NCI-H69 (cell line): Measurements from ENCODE around the gene FTO.

Experiments used
- DNase-seq: peaks from one replicate; lab custom pipeline; 2025; lab: John Stamatoyannopoulos, UW

Gene FTO

DNA sequence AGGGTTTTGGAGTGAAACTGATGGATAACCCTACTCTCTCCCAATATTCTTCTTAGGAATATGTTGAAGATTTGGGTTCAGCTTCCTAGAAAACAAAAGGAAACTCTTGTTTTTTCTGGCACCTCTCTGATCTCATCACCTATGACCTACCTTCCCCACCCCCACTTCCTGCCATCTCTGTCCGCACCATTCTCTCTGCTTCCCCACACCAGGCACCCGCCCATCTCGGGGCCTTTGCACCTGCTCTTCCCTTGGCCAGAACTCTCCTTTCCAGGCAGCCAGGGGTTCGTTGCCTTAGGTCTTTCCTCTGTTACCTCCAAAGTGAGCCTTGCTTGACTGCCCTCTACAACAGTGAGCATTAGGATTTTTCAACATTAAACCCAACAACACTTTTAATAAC lies 423.0 kb downstream of the FTO start:
- no peak for DNase-seq

GRCh38 chr16:54128629-54129234 lies 424.8 kb downstream of the FTO start:
- DNase-seq = no peak

GRCh38 chr16:54129810-54130209 lies 425.9 kb downstream of the FTO start:
- no peak for DNase-seq

DNA sequence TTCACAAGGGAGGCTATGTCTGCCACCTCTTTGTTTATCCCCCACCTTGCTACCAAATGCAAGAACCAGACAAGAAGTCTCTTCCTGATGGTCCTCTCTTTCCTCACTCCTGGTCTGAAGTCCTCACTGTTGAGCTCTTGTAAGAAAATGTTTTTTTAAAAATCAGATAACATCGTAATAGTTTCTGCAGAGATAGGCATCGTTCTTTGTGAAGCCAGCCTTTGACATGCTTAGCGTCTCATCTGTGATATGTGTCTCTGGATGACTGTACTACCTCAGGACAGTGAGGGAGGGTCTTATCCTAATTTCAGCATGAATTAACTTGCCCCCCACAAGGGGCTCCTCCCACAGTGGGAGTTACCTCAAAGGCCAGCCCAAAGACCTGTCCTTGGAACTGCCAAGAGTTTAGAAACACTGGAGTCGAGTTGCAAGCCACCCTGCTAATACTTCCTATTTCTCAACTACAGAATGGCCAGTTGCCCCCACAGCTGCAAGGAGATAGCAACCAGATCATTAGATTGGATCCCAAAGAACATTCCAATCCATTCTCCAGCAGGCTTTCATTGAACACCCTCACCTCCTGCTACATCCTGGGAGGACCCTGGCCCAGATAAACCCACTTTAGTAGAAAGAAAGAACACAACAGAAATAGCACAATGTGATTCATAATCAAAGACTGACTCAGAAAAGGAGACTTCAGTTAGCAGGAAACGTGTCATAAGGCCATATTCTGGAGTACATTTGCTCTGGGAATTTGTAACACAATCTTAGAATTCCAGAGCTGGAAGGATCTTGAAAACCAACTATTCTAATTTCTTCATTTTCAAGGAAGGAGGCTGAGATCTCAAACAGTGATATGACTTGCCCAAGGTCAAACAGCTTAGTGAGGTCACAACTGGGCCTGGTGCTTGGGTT lies 431.7 kb downstream of the FTO start:
- DNase-seq = no peak

DNA sequence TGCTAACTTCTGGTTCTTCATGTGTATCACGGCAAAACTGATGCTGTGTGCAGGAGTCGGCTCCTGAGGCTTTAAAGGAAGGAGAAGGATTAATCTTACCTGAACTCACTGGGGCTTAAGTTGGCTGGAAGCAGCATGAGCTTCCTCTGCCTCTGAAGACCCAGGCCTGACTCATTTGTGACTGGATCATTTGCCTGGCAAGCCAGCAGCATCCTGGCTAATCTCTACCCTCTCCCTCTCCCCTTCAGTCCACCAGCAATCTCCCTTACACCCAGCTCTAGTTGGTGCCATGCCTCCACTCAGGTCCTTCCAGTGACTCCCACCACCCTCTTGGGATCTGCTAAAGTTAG lies 432.3 kb downstream of the FTO start:
- DNase-seq = no peak

DNA sequence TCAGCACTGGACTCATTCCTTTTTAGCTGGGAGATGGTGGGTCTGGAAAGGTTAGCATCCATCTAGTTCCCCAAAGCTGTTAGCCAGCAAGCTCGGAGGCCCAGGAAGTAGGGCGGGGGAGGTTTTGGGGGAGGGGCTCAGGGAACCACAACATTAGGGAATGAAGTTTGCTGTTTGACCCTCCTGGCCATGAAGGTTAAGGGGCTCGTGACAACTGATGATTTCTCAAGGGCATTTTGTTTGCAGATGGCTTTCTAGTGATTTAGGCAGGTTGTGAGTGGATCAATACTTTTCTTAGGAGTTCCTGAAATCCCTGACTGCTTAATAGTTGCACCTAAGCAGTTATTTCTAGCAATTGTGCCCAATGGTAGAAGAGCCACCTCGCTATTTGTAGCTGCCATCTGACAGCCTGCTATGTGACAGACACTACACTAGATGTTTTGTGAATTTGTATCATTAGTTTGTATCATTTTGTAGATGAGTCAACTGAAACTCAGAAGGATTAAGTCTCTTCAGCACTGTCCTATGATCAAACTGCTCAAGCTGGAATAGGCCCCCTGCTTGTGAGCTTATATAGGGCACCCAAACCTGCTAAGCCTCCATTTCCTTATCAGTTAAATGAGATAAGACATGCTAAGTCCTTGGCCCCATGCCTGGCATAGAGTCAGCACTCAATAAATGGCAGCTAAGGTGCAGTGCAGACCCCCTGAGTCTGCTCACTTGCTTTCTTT lies 436.3 kb downstream of the FTO start:
- DNase-seq = no peak

DNA sequence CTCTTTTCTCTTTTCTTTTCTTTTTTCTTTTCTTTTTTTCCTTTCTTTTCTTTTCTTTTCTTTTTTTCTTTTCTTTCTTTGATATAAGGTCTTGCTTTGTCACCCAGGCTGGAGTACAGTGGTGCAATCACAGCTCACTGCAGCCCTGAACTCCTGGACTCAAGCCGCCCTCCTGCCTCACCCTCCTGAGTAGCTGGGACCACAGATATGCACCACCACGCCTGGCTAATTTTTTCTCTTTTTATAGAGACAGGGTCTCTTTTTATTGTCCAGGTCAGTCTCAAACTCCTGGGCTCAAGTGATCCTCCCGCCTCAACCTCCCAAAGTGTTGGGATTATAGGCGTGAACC lies 436.8 kb downstream of the FTO start:
- DNase-seq = no peak

DNA sequence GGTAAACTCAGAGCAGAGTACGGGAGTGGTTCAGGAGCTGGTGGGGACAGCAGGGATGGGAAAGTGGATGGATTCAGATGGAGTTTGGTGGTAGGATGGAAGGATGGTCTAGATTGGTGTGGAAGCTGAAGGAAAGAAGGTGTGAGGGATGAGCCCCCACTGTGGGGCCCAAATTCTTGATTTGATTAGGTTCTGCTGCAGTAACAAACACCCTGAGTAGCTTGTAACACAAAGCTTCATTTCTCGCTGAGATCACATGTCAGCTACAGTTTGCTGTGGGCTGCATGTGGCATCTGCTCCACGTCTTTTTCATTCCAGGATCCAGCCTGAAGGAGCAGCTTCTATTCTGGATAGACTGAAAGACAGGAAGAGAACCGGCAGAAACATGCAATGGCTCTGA lies 438.8 kb downstream of the FTO start:
- DNase-seq = no peak

- DNase-seq = no peak
Measured at GRCh38 chr16:54143410-54143809, 439.5 kb downstream of the FTO start.

GRCh38 chr16:54143934-54144571 lies 440.1 kb downstream of the FTO start:
- no peak for DNase-seq

- DNase-seq = no peak
Measured at GRCh38 chr16:54144572-54144947, 440.6 kb downstream of the FTO start.

GRCh38 chr16:54145881-54146280 lies 441.9 kb downstream of the FTO start:
- no peak for DNase-seq

DNA sequence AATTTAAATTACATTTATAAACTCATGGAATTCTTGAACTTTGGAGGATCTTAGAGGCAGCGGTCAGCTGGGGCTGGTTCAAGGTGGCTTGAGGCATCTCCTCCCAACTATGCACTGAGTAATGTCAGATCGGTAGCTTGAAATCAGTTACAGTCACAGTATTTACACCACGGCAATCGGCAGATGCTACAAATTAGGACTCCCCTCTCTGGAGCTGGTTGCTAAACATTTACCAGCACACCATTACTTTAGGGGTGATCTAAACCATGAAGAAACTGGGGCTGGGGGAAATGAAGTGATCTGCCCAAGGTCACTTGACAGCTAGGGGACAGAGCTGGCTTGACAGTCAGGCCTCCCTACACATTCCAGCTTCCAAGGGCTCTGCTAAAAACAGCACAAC lies 445.0 kb downstream of the FTO start:
- DNase-seq = no peak

DNA sequence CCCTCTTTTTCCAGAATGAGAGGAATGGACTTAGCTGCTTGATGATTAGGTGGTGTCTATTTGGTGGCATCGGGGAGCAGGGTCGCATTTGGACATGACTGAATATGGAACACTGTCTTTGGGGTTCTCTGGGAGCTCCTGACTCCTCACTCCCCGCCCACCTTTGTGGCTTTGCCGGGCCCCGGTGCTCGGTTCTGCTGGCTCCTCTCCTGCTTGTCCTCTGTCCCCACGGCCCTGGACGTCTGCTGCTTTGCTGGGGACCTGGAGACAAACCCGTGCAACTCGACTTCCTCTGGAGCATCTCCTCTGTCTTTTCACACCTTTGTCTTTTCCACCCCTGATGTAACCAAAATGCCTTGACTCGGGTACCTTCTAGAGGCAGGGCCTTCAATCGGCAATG lies 446.9 kb downstream of the FTO start:
- no peak for DNase-seq

DNA sequence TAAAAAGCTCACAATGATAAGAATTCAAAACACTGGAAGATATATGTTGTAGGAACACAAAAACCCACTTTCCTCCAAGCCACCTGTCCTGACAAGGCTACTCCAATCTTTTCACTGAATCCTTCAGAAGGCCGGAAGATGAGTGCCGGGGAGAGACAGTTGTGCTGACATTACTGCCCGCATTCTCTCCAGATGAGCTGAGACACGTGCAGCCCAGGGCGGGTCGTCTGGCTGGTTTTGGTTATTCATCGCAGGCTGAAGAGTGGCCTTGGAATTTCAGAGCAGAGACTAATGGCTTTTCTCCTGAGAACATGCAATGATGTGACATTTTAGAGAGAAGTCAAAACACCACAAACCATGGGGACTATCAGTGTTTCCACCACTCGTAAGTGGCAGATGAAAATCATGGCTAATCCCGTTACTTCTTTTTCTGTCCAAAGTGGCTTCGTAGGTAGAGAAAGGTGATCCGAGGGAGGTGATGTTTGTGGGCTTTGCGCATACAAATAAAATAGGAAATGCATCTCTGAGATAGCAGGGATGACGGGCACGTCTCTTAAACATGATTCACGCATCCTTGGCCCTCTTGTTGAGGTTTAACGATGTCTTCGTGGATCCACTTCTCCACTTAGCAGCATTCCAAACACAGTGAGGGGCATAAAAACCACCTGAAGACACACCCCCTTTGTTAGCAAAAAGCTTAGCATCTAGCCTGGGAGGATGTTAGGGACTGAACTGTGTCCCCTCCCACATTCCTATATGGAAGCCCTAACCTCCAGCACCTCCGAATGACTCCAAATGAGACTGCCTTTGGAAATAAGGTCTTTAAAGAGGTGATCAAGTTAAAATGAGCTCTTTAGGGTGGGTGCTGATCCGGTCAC lies 448.6 kb downstream of the FTO start:
- no peak for DNase-seq

DNA sequence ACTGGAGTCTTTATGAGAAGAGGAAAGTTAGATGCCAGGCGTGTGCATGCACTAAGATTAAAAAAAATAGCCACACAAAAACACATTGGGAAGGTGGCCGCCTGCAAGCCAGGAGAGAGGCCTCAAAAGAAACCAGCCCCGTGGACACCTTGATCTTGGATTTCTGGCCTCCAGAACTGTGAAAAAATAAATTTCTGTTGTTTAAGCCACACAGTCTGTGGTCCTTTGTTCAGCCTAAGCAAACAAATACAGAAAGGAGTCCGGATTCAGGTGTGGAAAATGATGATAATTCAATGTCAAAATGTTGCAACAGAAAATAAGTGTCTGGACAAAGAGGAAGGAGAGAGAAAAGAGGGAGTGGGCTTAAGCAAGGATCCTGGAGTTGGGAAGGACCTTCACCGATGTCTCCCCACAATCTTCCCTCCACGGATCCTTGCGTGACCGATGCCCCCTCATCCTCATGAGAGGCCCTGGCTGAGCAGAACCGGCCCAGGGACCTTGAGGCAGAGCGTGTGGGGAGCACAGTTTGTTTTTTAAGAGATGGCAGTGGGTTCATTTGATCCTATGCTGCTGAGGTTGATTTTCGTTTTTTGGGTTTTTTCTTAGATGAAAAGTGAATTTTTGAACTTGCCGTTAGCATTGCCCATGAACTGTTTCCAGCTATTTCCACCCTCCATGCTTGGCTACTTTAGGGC lies 449.4 kb downstream of the FTO start:
- no peak for DNase-seq

DNA sequence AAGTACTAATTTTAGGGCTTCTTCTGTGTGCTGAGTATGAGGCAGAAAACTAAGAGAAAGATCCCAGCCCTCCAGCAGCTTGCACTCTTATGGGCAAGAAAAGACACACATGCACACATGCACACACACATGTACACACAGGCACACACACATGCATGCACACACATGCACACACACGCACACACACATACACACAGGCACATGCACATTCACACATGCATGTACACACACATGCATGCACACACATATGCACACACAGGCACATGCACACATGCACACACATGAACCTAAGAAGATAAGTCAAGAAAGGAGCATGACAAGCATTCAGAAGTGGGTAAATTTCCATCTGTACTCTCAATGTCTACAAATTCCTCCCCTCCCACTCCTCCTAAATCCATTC lies 452.4 kb downstream of the FTO start:
- no peak for DNase-seq

DNA sequence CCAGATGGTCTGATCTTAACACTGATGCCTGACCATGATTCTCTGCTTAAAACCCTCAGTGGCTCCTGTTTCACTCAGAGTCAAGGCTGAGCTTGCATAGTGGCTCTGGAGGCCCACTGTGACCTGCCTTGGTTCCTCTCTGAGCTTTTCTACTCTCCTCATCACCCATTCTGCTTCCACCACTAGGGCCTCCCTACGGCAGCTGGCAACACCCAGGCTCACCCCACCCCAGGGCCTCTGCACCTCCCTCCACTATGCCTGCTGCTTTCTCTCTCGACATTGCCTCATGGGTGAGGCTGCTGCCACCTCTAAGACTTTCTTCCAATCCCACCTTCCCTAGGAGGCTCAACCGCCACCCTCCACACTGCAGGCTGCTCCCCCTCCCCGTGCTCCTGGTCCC lies 455.0 kb downstream of the FTO start:
- DNase-seq = no peak

GRCh38 chr16:54159490-54160080 lies 455.6 kb downstream of the FTO start:
- DNase-seq = no peak

DNA sequence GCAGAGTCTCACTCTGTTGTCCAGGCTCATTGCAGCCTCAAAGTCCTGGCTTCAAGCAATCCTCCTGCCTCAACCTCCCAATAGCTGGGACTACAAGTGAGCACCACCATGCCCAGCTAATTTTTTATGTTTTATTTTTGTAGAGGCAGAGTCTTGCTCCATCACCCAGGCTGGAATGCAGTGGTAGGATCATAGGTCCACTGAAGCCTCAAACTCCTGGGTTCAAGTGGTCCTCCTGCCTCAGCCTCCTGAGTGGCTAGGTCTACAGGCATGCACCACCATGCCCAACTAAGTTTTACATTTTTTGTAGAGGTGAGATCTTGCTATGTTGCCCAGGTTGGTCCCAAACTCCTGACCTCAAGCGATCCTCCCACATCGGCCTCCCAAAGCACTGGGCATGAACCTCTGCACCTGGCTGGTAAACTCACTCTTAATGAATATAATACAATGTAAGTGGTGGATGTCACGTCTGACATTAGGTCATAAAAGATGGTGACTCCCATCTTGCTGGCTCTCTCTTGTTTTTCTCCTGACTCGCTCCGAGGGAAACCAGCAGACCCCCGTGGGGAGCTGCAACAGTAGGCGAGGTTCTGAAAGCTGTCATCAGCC lies 456.4 kb downstream of the FTO start:
- DNase-seq = no peak
